ENCODE results near the gene SYNGR4. TPM values are rescaled to one million over a fixed set of nuclear protein-coding genes. Genes with fewer than 3 reads are reported as not detected.
A peak's percentile ranks its signal among the peaks of the same experiment; 100 is the strongest.

The SYNGR4 gene
- total RNA-seq, 1 donor from 2014 or later, result not detected

DNA sequence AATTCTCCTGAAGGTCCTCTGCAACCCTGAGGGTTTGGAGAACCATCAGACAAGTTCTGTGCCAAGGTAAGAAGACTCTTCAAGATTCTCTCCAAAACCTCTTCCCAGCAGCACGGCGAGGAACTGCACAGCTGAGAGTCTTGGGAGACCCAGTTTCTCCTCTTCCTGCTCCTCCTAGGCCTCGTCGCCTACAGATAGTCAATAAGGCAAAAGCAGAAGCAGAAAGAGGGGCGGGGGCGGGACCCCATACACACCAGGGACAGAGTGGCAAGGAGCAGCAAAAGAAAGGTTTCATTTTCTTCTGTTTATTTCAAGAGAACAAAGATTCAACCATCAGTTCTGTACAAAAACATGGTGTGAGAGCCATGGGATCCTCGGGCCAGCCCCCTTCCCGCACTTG is 18.1 kb downstream of the SYNGR4 start:
- no peaks in the 10 kb centered on the region for H3K4me1 Mint-ChIP-seq (ENCODE audit: unreplicated experiment)
- no peaks in the 10 kb centered on the region for H3K9me3 Mint-ChIP-seq (ENCODE audit: unreplicated experiment)
- no peak overlapping the region for H3K27ac Mint-ChIP-seq (ENCODE audit: unreplicated experiment)
- H3K4me3 Mint-ChIP-seq (ENCODE audit: unreplicated experiment), result no peak overlapping the region
- H3K36me3 Mint-ChIP-seq (ENCODE audit: unreplicated experiment), result peaks cover 35% of the 10 kb centered on the region
- H3K27me3 Mint-ChIP-seq (ENCODE audit: unreplicated experiment), result no peaks in the 10 kb centered on the region
- TF ChIP-seq, protein P1, sequence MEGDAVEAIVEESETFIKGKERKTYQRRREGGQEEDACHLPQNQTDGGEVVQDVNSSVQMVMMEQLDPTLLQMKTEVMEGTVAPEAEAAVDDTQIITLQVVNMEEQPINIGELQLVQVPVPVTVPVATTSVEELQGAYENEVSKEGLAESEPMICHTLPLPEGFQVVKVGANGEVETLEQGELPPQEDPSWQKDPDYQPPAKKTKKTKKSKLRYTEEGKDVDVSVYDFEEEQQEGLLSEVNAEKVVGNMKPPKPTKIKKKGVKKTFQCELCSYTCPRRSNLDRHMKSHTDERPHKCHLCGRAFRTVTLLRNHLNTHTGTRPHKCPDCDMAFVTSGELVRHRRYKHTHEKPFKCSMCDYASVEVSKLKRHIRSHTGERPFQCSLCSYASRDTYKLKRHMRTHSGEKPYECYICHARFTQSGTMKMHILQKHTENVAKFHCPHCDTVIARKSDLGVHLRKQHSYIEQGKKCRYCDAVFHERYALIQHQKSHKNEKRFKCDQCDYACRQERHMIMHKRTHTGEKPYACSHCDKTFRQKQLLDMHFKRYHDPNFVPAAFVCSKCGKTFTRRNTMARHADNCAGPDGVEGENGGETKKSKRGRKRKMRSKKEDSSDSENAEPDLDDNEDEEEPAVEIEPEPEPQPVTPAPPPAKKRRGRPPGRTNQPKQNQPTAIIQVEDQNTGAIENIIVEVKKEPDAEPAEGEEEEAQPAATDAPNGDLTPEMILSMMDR (IDR thresholded peaks at IDR 0.05), result no peak
- no peak for DNase-seq (ENCODE audit: extremely low spot score, unreplicated experiment)

- Mint-ChIP-seq H3K27me3 (ENCODE audit: unreplicated experiment) (no peaks in the 10 kb centered on the region), H3K27ac (ENCODE audit: unreplicated experiment) (no peak overlapping the region), H3K4me1 (ENCODE audit: unreplicated experiment) (peaks cover 7% of the 10 kb centered on the region), H3K4me3 (ENCODE audit: unreplicated experiment) (no peak overlapping the region), H3K36me3 (ENCODE audit: unreplicated experiment) (peaks cover 47% of the 10 kb centered on the region), H3K9me3 (ENCODE audit: unreplicated experiment) (no peaks in the 10 kb centered on the region)
- TF ChIP-seq, protein P1 (IDR thresholded peaks at IDR 0.05), result no peak
- no peak for DNase-seq (ENCODE audit: extremely low spot score, unreplicated experiment)
Measured at GRCh38 chr19:48385461-48386087, 21.4 kb downstream of the SYNGR4 start.

- peaks cover 9% of the 10 kb centered on the region for H3K4me1 Mint-ChIP-seq (ENCODE audit: unreplicated experiment)
- DNase-seq (ENCODE audit: extremely low spot score, unreplicated experiment), result no peak
- no peak overlapping the region for H3K27ac Mint-ChIP-seq (ENCODE audit: unreplicated experiment)
- H3K4me3 Mint-ChIP-seq (ENCODE audit: unreplicated experiment), result no peak overlapping the region
- H3K27me3 Mint-ChIP-seq (ENCODE audit: unreplicated experiment), result no peaks in the 10 kb centered on the region
- H3K36me3 Mint-ChIP-seq (ENCODE audit: unreplicated experiment), result peaks cover 38% of the 10 kb centered on the region
- H3K9me3 Mint-ChIP-seq (ENCODE audit: unreplicated experiment), result no peaks in the 10 kb centered on the region
- TF ChIP-seq, protein P1 (IDR thresholded peaks at IDR 0.05), result no peak
Measured at GRCh38 chr19:48386981-48387380, 22.8 kb downstream of the SYNGR4 start.

DNA sequence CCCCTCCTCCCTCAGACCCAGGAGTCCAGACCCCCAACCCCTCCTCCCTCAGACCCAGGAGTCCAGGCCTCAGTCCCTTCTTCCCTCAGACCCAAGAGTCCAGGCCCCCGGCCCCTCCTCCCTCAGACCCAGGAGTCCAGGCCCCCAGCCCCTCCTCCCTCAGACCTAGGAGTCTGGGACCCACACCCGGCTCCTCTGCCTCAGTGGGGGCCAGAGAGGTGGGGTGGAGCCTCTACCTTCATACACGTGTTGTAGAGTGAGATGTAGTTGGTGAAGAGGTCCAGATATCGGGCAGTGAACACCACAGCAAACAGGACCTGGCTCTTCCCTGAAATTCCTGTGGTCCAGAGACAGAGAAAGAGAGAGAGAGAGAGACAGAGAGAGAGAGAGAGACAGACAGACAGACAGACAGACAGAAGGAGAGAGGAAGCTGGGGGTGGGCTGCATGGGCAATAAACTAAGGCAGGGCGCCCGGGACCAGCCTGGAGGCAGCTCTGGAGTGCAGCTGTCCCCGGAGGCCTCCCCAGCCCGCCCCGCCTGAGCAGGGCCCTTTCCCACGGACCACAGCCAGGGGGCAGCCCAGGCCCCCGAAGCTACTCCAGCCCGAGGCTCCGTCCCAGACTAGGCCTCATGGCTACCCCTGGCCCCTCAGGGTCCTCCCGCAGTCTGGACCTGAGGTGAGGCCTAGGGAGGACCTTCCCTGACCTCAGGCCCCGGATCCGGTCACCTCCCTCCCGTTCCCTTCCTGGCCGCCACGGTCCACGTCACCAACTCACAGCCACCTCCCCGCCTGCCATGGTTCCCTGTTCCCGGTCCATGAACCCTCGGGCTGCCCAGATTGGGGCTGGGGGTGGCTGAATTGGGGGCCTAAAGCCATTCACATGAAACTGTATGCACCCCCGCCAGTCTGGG is 26.3 kb downstream of the SYNGR4 start:
- peaks cover 19% of the 10 kb centered on the region for H3K36me3 Mint-ChIP-seq (ENCODE audit: unreplicated experiment)
- TF ChIP-seq, protein P1 (IDR thresholded peaks at IDR 0.05), result peak; percentile 78
- H3K27ac Mint-ChIP-seq (ENCODE audit: unreplicated experiment), result peak overlapping the region; percentile 95
- H3K4me3 Mint-ChIP-seq (ENCODE audit: unreplicated experiment), result peak overlapping the region; percentile 95
- peaks cover 29% of the 10 kb centered on the region for H3K4me1 Mint-ChIP-seq (ENCODE audit: unreplicated experiment)
- H3K9me3 Mint-ChIP-seq (ENCODE audit: unreplicated experiment), result no peaks in the 10 kb centered on the region
- DNase-seq (ENCODE audit: extremely low spot score, unreplicated experiment), result peak; percentile 92
- no peaks in the 10 kb centered on the region for H3K27me3 Mint-ChIP-seq (ENCODE audit: unreplicated experiment)
